ENCODE measurements around the gene INTS15.
A peak's percentile ranks its signal among the peaks of the same experiment; 100 is the strongest.
"Not testable (repeated sequence)": the region's sequence is repeated elsewhere in the genome, so short reads cannot be mapped to it uniquely, and the experiment has no call there.

Gene INTS15

DNA sequence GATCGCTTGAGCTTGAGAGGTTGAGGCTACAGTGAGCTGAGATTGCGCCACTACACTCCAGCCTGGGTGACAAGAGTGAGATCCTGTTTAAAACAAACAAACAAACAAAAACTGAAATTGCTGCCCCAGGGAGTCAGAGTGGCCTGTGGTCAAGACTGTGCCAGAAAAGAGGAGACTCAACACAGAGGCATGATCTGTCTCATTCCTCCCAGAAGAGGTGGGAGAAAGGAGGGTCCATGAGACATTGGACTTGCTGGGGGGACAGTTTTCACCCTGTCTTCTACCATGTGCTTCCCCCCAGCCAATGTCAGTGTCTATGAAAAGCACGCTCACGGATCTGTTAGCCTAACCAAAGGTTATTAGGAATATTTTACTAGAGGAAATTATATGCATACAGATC lies 28.8 kb downstream of the INTS15 start:
- DNase-seq (ENCODE audit: low read depth in 2 of 2), result no peak

DNA sequence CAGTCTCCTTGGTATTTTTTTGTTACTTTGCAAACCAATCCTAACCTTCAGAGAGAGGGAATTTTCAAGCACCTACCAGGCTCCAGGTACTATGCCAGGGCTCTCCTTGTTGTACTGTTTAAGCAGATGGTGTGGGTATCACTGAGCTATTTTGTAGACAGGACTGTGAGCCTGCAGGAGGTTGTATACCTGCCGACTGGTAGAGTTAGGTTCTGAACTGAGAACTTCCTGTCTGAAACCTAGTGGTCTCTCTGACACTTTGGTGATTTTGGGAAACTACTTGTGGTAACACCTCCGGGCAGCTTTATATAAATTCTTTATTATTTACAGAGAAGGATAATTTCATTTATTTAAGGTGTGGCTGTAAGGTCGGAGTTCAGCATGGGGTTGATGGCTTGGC lies 30.1 kb downstream of the INTS15 start:
- DNase-seq (ENCODE audit: low read depth in 2 of 2), result no peak

DNA sequence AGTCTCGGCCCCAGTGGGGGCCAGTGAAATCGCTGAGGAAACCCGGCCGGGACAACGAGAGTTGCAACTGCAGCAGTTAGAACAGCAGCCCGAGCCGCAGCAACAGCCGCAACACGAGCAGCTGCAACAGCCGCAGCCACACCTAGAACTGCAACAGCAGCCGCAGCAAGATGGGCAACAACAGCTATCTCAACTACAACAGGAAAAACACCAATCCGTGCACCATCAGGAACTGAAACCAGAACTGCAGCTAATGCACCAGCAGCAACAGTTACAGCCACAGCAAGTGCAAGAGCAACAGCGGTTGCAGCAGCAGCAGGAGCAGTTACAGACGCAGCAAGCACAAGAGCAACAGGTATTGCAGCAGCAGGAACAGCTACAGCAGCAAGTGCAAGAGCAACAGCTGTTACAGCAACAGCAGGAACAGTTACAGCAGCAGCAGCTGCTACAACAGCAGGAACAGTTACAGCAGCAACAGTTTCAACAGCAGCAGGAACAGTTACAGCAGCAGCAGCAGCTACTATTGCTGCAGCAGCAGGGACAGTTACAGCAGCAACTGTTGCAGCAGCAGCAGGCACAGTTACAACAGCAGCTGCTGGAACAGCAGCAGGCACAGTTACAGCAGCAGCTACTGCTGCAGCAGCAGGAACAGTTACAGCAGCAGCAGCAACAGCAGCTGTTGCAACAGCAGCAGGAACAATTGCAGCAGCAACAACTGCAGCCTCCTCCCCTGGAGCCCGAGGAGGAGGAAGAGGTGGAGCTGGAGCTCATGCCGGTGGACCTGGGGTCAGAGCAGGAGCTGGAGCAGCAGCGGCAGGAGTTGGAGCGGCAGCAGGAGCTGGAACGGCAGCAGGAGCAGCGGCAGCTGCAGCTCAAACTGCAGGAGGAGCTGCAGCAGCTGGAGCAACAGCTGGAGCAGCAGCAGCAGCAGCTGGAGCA lies 31.6 kb downstream of the INTS15 start:
- no peak for DNase-seq (ENCODE audit: low read depth in 2 of 2)

DNA sequence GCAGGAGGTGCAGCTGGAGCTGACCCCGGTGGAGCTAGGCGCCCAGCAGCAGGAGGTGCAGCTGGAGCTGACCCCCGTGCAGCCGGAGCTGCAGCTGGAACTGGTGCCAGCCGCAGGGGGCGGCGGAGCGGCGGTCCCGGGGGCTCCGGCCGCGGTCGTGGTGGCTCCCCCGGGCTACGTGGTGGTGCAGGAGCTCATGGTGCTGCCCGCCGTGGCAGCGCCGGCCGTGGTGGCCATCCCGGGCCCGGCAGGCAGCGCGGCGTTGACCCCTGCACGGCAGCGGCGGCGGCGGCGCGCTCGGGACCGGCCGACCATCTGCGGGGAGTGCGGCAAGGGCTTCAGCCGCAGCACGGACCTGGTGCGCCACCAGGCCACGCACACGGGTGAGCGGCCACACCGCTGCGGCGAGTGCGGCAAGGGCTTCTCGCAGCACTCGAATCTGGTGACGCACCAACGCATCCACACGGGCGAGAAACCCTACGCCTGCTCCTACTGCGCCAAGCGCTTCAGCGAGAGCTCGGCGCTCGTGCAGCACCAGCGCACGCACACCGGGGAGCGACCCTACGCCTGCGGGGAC lies 32.4 kb downstream of the INTS15 start:
- no peak for DNase-seq (ENCODE audit: low read depth in 2 of 2)

DNA sequence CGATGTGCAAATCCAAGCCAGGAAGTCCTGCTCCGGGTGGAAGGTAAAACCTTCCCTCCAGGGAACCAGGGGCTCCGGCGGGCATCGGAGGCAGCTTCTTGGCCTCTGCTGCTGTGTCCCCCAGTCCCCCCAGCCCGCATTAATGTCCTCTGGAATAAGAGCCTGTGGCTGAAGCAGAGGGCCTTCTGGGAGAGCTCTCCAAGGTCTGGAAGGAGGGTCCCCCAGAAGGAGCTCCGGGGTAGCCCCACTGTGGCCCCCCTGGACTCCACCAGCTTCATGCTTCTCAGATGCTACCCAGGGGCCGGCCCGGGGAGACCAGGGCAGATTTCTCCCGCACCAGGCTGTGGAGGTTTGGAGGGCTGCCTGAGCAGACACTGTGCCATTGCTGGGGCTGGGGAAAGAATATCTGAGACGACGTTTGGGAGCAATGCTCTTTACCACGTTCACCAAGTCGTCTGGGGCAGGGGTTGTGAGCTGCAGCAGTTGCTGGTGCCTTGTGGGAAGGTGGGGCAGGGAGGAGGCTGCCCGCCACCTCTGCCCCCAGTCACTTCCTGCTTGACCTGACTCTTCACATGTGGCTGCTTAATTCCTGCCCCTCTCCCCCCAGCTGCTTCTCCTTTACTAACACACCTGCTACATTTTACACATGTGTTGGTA lies 33.9 kb downstream of the INTS15 start:
- DNase-seq (ENCODE audit: low read depth in 2 of 2), result no peak

DNA sequence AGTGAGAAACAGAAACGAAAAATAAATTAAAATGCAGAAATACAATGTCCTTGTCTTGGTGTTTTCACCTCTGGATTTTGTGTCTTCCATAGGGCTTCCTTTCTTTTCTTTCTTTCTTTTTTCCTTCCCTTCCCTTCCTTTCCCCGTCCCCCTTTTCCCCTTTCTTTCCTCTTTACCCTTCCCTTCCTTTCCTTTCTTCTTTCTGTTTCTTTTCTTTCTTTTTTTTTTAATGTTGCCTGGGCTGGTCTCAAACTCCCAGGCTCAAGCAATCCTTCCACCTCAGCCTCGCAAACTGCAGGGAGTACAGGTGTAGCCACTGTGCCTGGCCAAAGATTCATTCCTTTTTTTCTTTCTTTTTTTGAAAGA lies 34.4 kb downstream of the INTS15 start:
- DNase-seq (ENCODE audit: low read depth in 2 of 2), result no peak

DNA sequence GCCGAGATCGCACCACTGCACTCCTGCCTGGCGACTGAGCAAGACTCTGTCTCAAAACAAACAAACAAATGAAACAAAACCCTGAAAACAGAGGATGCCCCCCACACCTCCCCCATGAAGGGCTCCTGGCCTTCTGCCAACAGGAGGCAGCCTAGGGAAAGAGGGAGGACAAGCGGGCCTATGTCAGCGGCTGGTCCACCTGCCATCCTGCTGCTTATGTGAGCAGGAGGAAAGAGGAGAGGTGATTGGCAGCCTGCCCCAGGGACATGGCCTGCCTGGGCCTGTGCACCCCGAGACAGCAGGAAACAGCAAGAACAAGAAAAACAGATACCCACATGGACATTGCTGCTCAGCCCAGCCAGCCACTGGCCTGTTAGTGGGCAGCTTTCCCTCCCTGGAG lies 38.2 kb downstream of the INTS15 start:
- no peak for DNase-seq (ENCODE audit: low read depth in 2 of 2)

DNA sequence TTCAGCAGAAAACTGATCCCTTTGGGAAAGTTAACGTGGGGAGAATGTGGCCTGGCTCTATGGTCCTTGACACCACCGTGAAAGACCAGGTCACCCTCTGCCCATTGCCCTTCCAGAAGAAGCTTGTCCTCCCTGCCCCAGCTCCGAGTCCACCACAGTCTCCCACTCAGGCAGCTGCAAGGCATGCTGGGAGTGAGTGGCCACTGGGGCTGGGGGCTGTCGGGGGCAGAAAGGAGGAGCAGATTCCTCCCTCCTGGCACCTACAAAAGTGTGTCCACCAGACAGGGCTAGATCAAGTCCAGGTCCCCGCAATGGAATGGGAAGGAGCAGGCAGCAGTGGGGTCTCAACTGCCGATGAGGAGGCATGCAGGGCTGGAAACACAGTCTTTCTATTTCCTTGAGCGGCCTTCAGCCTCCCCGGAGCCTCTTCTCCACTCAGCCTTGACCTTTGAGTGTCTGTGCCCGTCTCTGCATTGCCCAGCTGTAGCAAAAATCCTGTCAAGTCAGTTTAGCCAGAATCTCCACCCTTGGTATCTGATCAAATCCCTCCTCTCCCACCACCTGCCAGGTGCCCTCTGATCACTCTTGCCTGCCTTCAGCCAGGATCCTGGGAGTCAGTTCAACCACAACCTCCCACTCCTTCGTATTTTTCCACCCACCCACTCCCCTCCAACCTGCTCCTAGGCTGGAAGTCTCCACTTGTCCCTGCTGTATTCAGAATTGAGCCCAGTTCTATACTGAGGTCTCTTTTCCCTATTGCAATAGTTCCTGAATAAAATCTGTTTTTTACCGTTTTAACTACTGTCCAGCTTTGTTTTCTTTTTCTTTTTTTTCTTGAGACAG lies 40.4 kb downstream of the INTS15 start:
- no peak for DNase-seq (ENCODE audit: low read depth in 2 of 2)

DNA sequence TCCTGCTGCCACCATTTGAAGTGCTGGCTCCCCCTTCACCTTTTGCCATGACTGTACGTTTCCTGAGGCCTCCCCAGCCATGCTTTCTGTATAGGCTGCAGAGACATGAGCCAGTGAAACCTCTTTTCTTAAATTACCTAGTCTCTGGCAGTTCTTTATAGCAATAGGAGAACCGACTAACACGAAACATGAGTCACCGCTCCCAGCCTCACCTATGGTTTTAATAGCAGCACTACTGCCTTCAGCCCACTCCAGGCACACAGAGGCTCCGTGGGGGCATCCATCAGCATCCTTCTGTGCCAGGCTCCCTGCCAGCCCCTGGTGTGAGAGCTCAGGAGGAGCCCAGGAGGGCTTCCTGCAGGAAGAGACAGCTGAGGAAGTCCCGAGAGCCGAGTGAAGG lies 41.8 kb downstream of the INTS15 start:
- DNase-seq (ENCODE audit: low read depth in 2 of 2), result no peak

DNA sequence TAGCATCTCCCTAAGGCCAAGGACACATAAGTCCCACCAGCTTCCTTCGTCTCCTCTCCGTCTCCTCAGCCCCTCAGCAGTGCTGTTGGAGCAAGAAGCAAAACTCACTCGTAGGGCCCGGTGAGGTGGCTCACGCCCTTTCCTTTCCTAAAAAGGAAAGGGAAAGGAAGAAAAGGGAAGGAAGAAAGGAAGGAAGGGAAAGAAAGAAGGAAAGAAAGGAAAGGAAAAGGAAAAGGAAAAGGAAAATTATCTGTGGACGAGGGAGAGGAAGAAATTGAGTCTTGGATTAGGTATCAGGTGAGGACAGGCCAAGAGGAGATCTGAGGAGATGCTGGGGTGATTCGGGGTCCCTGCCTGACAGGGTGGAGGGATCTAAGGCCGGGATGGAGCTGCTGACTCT lies 44.2 kb downstream of the INTS15 start:
- no peak for DNase-seq (ENCODE audit: low read depth in 2 of 2)

DNA sequence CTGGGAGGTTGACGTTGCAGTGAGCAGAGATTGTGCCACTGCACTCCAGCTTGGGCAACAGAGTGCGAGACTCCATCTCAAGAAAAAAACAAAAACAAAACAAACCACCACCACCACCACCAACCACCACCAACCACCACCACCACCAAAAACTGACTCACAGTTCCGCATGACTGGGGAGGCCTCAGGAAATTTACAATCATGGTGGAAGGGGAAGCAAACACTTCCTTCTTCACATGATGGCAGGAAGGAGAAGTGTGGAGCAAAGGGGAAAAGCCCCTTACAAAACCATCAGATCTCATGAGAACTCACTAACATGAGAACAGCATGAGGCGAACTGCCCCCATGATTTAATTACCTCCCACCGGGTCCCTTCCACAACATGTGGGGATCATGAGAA lies 45.1 kb downstream of the INTS15 start:
- DNase-seq (ENCODE audit: low read depth in 2 of 2), result not testable (repeated sequence)

DNA sequence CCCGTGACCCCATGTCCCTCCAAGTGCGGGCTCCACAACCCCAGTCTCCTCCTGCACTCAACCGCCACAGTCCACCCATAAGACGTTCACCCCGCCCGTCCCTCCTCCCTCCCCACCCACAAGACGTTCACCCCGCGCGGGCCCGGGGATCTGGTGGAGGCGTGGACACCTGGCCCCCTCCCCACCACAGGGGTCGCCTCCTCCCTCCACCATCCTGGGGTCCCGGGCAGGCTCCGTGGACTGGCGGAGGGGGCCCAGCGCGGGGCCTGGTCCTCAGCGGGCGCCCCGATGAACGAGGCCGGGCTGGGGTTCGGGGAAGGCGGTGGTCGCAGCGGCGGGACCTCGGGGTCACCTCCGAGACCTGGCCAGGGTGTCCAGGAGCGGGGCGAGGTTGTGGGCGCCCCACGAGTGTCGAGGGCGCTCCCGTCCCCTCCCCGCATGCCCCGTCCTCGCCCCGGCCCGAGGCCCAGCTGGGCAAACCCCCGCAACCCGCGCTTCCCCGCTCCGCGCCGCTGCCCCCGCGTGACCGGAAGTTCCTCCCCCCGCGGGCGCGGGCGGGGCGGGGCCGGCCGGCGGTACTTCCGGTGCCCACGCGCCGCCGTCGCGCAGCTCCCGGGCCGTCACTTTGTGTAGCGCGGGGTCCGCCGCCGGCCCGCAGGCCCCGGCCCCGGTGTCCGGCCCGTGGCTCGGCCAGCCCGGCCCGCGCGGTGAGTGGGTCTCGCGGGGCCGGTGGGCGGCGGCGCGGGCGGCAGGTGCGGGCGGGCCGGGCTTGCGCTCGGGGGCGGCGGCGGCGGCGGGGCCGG lies 47.1 kb downstream of the INTS15 start, which contains the start of gene ZNF316:
ZNF316 (plus strand) TSS at position 578 of the 803 bp plus-strand sequence. CDS start 5,092 bp downstream, outside the sequence.
- DNase-seq (ENCODE audit: low read depth in 2 of 2), result peak in 1 of 2 donors; percentile 44

DNA sequence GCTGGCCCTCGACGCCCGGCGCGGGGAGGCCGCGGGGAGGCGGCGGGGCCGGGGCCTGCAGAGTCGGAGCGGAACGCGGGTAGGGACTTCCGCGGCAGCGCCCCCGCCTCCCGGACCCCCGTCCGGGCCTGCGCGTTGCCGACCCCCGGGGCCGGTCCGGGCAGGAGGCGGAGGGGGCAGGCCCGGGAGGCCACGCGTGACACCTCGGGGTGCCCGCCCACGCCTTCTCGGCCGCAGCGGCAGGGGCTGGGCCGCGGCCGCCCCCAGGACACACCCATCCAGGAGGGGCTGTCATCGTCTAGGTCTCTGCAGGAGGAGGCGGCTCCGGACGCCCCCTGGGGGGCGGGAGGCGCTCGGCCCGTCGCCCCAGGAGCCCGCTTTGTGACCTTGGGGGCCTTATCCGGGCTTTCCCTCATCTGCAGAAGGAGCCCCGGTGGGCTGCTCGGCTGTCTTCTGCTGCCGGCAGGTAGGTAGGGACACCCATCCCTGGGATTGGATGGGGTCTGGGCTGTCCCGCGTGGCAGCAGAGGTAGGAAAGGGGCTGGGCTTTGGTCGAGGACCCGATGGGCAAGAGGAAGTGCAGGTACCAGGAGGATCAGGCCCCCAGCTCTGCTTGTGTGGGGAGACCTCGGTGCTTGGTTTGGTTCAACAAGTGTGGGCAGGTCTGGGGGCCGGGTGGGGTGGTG lies 47.9 kb downstream of the INTS15 start:
- DNase-seq (ENCODE audit: low read depth in 2 of 2), result peak; percentile 22 to 37

DNA sequence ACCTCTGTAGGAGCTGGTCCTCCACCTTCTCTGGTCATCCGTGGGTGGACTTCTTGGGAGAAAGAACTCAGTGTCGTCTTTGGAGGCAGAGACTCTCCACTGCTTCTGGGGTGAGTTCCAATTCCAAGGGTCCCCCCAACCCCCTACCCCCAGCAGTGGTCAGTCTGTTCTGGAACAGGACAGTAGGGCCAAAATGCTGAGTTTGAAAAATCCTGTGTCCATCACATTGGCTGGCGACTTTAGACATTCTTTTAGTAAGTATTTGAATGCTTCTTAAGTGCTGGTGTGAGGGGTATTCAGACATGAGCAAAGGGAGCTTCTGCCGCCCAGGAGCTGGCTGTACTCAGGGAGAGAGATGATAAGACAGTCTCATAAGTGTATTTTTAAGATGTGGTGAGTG lies 49.2 kb downstream of the INTS15 start:
- DNase-seq (ENCODE audit: low read depth in 2 of 2), result no peak

DNA sequence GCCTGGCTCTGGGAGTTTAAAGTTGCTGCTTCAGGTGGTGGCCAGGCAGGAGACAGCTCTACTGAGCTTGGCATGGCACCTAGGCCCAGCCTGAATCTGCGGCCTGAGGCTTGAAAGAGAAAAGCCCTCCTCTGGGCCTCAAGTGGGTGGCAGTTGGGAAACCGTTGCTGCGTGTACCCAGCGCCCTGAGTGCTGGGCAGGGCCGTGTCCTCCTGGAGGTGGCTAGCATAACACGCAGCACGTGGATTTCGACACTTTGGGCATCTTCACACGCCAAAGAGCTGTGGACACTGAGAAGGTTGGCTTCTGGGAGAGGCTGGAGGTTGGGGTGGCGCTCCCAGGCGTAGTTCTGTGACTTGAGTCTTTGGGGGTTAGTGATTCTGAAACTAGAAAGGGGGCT lies 49.8 kb downstream of the INTS15 start:
- DNase-seq (ENCODE audit: low read depth in 2 of 2), result no peak

DNA sequence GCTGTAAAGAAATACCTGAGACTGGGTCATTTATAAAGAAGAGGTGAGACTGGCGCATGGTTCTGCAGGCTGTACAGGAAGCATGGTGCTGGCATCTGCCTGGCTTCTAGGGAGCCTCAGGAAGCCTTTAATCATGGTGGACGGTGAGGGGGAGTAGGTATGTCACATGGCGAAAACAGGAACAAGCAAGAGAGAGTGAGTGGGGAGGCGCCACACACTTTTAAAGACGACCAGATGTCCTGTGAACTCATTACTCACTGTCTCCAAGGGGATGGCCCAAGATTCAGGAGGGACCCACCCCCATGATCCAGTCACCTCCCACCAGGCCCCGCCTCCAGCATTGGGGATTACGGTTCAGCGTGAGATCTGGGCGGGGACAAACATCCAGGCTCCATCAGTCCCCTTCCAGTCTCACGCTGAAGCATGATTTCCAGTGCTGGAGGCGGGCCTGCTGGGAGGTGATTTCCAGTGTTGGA lies 50.5 kb downstream of the INTS15 start:
- no peak for DNase-seq (ENCODE audit: low read depth in 2 of 2)

DNA sequence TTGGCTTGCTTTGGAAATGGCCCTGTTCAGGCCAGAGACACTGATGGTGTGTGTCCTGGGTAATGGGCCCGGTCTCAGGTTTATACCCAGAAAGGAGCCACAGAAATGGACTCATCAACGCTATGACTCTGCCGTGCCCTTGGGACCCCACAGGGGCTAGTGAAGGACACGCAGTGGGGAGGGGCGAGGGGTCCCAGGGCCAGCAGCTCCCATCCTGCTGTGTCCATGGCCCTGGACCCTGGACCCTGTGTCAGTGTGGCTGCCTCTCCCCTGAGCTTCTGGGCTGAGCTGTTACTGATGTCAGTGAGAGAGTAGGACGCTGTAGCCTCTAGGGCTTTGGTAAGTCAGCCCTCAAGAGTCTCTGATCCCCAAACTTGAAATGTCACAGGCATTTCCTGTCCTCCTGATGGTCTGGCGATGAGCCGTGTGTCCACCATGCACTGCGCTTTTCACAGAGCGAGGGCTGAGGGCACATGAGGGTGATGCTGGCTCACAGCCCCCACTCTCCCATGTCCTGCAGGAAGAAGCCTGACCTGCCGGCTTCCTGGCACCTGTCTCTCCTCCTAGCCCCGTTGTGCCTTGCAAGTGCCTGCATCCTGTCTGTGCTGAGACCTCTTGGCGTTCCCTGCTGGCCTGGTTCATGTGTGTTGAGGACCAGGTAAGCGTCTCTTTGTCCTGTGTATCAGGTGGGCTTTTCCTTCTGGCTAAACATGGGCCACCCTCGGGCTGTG lies 51.6 kb downstream of the INTS15 start:
- DNase-seq (ENCODE audit: low read depth in 2 of 2), result no peak

DNA sequence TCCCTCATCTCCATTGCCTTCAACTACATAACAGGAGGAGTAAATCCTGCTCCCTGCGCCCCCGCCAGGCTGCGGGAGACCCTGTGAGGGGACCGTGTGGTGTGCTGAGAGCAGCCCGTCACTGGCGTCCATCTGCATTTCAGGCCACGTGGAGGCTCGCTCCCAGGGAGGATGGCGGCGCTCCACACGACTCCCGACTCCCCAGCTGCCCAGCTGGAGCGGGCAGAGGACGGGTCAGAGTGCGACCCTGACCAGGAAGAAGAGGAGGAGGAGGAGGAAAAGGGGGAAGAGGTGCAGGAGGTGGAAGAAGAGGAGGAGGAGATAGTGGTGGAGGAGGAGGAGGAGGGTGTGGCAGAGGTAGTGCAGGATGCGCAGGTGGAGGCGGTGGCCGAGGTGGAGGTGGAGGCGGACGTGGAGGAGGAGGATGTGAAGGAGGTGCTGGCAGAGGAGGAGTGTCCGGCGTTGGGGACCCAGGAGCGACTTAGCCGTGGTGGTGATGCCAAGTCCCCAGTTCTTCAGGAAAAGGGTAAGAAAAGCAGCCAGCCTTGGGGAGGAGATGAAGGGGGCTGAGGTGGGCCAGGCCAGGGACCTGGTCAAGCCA lies 52.5 kb downstream of the INTS15 start:
- DNase-seq (ENCODE audit: low read depth in 2 of 2), result no peak

Data from stimulated activated CD4-positive, alpha-beta T cell treated with anti-CD3 and anti-CD28 coated beads, Interleukin-15, amount 100 ng/mL, for 48 hours (primary cell).